GM18526 (cell line): ENCODE measurements around the gene TMEM215.

Source experiments
- POLR2A ChIP-seq: IDR thresholded peaks from 3 replicates; pipeline ENCODE4 v1.6.1; 2011; ENCODE audit not compliant: insufficient read length; ENCODE audit errors: extremely low read depth

TMEM215 gene

GRCh38 chr9:32823551-32823950, 40.2 kb downstream of the TMEM215 start:
- TF ChIP-seq POLR2A, result no peak

- no peak for TF ChIP-seq POLR2A
These were observed 41.9 kb downstream of the TMEM215 start for GRCh38 chr9:32825203-32825602.

GRCh38 chr9:32828861-32829260, 45.5 kb downstream of the TMEM215 start:
- TF ChIP-seq POLR2A, result no peak

- TF ChIP-seq POLR2A, result no peak
These were observed 49.0 kb downstream of the TMEM215 start for GRCh38 chr9:32832346-32832745.
